ENCODE measurements around the gene STAM. TPM values are rescaled to one million over a fixed set of nuclear protein-coding genes. Genes with fewer than 3 reads are reported as not detected.

STAM gene
- total RNA-seq, 2 experiments from 2014 or later: 12.9 to 18.2 TPM

DNA sequence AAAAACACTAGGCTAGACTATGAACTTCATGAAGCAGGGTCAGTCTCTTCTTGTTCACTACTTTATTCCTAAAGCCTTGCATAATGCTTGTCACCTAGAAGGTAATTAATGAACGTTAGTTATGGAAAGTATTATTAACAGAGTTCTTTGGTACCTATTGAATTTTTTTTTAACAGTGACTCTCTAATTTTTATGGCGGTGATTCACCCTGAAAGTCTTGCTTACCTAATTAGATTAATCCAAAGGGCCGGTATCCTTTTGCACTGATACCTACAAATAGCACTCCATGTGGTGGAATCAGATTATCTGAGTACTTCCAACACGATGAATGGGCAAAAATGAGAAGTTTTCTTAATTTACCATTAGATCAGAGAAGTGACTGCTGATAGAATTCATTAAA is 31.7 kb downstream of the STAM start:
- TF ChIP-seq EZH2phosphoT487 (IDR thresholded peaks at IDR 0.05; ENCODE audit: borderline replicate concordance, low read depth, low read length): no peak
- TF ChIP-seq, protein P1, sequence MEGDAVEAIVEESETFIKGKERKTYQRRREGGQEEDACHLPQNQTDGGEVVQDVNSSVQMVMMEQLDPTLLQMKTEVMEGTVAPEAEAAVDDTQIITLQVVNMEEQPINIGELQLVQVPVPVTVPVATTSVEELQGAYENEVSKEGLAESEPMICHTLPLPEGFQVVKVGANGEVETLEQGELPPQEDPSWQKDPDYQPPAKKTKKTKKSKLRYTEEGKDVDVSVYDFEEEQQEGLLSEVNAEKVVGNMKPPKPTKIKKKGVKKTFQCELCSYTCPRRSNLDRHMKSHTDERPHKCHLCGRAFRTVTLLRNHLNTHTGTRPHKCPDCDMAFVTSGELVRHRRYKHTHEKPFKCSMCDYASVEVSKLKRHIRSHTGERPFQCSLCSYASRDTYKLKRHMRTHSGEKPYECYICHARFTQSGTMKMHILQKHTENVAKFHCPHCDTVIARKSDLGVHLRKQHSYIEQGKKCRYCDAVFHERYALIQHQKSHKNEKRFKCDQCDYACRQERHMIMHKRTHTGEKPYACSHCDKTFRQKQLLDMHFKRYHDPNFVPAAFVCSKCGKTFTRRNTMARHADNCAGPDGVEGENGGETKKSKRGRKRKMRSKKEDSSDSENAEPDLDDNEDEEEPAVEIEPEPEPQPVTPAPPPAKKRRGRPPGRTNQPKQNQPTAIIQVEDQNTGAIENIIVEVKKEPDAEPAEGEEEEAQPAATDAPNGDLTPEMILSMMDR (conservative IDR thresholded peaks at IDR 0.05; ENCODE audit: low read length): no peak
- DNase-seq (ENCODE audit: low spot score): no peak
- H4K20me1 ChIP-seq (ENCODE audit: insufficient read depth, low read length): peaks cover 5% of the 10 kb centered on the region; the same call in 1 of the 2 replicates
- H3K4me2 ChIP-seq (ENCODE audit: low read length): no peak overlapping the region
- no peak overlapping the region for H2AFZ ChIP-seq (ENCODE audit: low read length)
- CTCF ChIA-PET (ENCODE audit: unreplicated experiment): no interaction called here
- no peak overlapping the region for H3K4me3 ChIP-seq (ENCODE audit: low read depth, low read length, poor library complexity, severe bottlenecking)
- POLR2A ChIA-PET: interaction anchor here (1.3 kb wide), 1 partner anchor 12 kb away, joined by 5 read pairs; no protein-coding TSS in a partner anchor
- intact Hi-C loops (cut with micrococcal nuclease; ENCODE audit: unreplicated experiment): no loop called here
- no TSS peak for BruUV-seq (replicated peaks)
- H3K36me3 ChIP-seq (ENCODE audit: insufficient read depth, low read length): no peaks in the 10 kb centered on the region
- H3K9me2 ChIP-seq (ENCODE audit: insufficient read depth, low read length): no peaks in the 10 kb centered on the region
- H3K9me3 ChIP-seq (ENCODE audit: low read length): no peaks in the 10 kb centered on the region
- H3K4me1 ChIP-seq (ENCODE audit: insufficient read depth, low read length, poor library complexity, severe bottlenecking): no peaks in the 10 kb centered on the region
- H3K27ac ChIP-seq (ENCODE audit: low read depth, low read length, poor library complexity, severe bottlenecking): no peak overlapping the region
- peaks cover 17% of the 10 kb centered on the region for H3K79me2 ChIP-seq (ENCODE audit: insufficient read depth, low read depth, low read length)

DNA sequence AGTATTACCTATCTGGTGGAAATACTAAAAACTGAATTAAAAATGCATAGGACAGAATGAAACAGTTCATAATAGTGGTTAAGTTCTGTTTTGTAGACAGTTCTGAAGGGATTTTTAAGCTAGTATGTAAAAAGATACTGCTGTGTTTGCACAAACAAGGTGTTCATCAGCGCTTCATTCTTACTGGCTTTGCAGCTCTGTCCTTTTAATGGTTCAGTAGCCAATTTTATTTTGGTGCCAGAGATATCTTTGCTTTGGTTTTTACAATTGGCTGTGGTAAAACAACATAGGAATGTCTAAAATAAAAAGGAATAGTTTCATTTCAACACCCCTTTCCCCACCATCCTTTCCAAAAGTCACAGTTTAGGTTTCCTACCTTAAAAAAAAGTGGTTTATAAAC is 33.0 kb downstream of the STAM start:
- Histone ChIP-seq H2AFZ (ENCODE audit: low read length) (no peak overlapping the region), H3K4me1 (ENCODE audit: insufficient read depth, low read length, poor library complexity, severe bottlenecking) (no peaks in the 10 kb centered on the region), H3K4me3 (ENCODE audit: low read depth, low read length, poor library complexity, severe bottlenecking) (no peak overlapping the region), H3K9me2 (ENCODE audit: insufficient read depth, low read length) (no peaks in the 10 kb centered on the region), H3K79me2 (ENCODE audit: insufficient read depth, low read depth, low read length) (peaks cover 29% of the 10 kb centered on the region), H3K27ac (ENCODE audit: low read depth, low read length, poor library complexity, severe bottlenecking) (no peak overlapping the region), H3K36me3 (ENCODE audit: insufficient read depth, low read length) (no peaks in the 10 kb centered on the region), H3K9me3 (ENCODE audit: low read length) (no peaks in the 10 kb centered on the region), H3K4me2 (ENCODE audit: low read length) (no peak overlapping the region), H4K20me1 (ENCODE audit: insufficient read depth, low read length) (peaks cover 4% of the 10 kb centered on the region; the same call in 1 of the 2 replicates)
- CTCF ChIA-PET (ENCODE audit: unreplicated experiment): no interaction called here
- POLR2A ChIA-PET: interaction anchor here (0.6 to 1.3 kb wide), 5 partner anchors 11 to 31 kb away, joined by 3 to 5 read pairs (median 3); no protein-coding TSS in a partner anchor
- intact Hi-C loops (cut with micrococcal nuclease; ENCODE audit: unreplicated experiment): no loop called here
- no peak for DNase-seq (ENCODE audit: low spot score)
- no TSS peak for BruUV-seq (replicated peaks)
- TF ChIP-seq, protein P1 (conservative IDR thresholded peaks at IDR 0.05; ENCODE audit: low read length): no peak
- TF ChIP-seq EZH2phosphoT487 (IDR thresholded peaks at IDR 0.05; ENCODE audit: borderline replicate concordance, low read depth, low read length): no peak

DNA sequence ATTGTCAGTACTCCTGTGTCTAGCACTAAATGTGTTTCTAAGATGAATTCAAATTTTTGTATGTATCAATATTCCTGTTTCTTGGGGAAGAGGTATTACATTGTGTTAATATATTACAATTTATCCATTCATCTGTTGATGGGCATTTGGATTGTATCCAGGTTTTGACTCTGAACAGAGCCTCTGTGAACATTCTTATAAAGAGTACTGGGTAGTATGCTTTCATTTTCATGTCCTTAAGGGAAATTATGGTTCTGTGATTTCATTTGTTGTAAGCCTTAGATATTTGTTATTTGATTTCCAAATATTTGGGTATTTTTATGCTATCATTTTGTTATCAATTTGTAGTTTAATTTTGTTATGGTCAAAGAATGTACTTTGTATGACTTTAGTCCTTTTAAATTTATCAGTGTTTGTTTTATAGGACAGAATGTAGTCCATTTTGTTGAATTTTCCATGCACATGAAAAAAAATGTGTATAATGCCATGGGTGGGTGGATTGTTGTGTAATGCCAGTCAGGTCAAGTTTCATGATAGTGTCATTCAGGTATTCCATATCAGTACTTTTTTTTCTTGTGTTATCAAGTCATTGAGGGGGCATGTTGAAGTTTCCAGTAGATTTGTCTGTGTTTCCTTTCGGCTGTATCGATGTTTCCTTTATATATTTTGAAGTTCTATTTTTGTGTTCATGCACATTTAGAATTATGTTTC is 38.4 kb downstream of the STAM start:
- no peaks in the 10 kb centered on the region for H3K9me3 ChIP-seq (ENCODE audit: low read length)
- 0 out of 2 replicates have a peak, but pooled peaks cover 3% of the 10 kb centered on the region for H3K36me3 ChIP-seq (ENCODE audit: insufficient read depth, low read length)
- intact Hi-C loops (cut with micrococcal nuclease; ENCODE audit: unreplicated experiment): no loop called here
- no peak overlapping the region for H3K27ac ChIP-seq (ENCODE audit: low read depth, low read length, poor library complexity, severe bottlenecking)
- H4K20me1 ChIP-seq (ENCODE audit: insufficient read depth, low read length): no peaks in the 10 kb centered on the region; the same call in 1 of the 2 replicates
- no peaks in the 10 kb centered on the region for H3K9me2 ChIP-seq (ENCODE audit: insufficient read depth, low read length)
- H3K4me2 ChIP-seq (ENCODE audit: low read length): no peak overlapping the region
- no peak overlapping the region for H2AFZ ChIP-seq (ENCODE audit: low read length)
- TF ChIP-seq, protein P1 (conservative IDR thresholded peaks at IDR 0.05; ENCODE audit: low read length): no peak
- TF ChIP-seq EZH2phosphoT487 (IDR thresholded peaks at IDR 0.05; ENCODE audit: borderline replicate concordance, low read depth, low read length): no peak
- ChIA-PET CTCF (ENCODE audit: unreplicated experiment) (no interaction called here), POLR2A (no interaction called here)
- DNase-seq (ENCODE audit: low spot score): no peak
- H3K79me2 ChIP-seq (ENCODE audit: insufficient read depth, low read depth, low read length): peaks cover 48% of the 10 kb centered on the region
- no TSS peak for BruUV-seq (replicated peaks)
- H3K4me3 ChIP-seq (ENCODE audit: low read depth, low read length, poor library complexity, severe bottlenecking): no peak overlapping the region
- no peaks in the 10 kb centered on the region for H3K4me1 ChIP-seq (ENCODE audit: insufficient read depth, low read length, poor library complexity, severe bottlenecking)
